AG10803 (cell line): ENCODE results near the gene PPP2R2D.

Experiments used
- DNase-seq: peaks from one replicate; pipeline ENCODE4 v3.0.0; 2010; ENCODE audit warnings: low read depth
- H3K4me3 ChIP-seq: 2 replicates; pipeline ENCODE4 v1.5.1; 2011; ENCODE audit warnings: mild to moderate bottlenecking, low read length, control low read depth
- CTCF ChIP-seq: conservative IDR thresholded peaks from 2 replicates; pipeline ENCODE4 v1.5.1; 2011; ENCODE audit warnings: mild to moderate bottlenecking, low read length, control low read depth, inconsistent platforms

The PPP2R2D gene

GRCh38 chr10:131991726-131992125 is 90.9 kb downstream of the PPP2R2D start:
- no peak overlapping the region for H3K4me3 ChIP-seq
- no peak for DNase-seq
- no peak for TF ChIP-seq CTCF

DNA sequence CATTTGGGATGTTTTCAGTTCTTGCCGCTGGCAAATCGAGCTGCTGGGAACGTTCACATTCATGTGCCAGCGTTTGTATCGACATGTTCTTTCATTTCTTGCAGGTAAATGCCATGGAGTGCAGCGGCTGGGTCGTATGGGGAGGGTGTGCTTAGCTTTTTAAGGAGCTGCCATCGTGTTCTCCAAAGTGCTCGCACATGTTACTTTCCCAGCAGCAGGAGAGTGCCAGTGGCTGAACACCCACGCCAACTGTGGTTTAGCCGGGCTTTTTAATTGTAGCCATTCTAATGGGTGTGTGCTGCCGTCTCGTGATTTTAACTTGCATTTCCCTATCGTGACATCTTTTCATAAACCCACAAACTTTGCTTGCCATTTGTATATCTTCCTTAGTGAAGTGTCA is 92.5 kb downstream of the PPP2R2D start:
- no peak overlapping the region for H3K4me3 ChIP-seq
- TF ChIP-seq CTCF = no peak
- no peak for DNase-seq

- H3K4me3 ChIP-seq = no peak overlapping the region
- DNase-seq = no peak
- no peak for TF ChIP-seq CTCF
Observed at GRCh38 chr10:131994435-131994834, 93.6 kb downstream of the PPP2R2D start.

- H3K4me3 ChIP-seq = no peak overlapping the region
- no peak for TF ChIP-seq CTCF
- no peak for DNase-seq
Observed at GRCh38 chr10:131996466-131997365, 95.9 kb downstream of the PPP2R2D start.

GRCh38 chr10:131997366-131998049 is 96.7 kb downstream of the PPP2R2D start:
- H3K4me3 ChIP-seq = no peak overlapping the region
- peak; percentile 77 for DNase-seq
- TF ChIP-seq CTCF = no peak

DNA sequence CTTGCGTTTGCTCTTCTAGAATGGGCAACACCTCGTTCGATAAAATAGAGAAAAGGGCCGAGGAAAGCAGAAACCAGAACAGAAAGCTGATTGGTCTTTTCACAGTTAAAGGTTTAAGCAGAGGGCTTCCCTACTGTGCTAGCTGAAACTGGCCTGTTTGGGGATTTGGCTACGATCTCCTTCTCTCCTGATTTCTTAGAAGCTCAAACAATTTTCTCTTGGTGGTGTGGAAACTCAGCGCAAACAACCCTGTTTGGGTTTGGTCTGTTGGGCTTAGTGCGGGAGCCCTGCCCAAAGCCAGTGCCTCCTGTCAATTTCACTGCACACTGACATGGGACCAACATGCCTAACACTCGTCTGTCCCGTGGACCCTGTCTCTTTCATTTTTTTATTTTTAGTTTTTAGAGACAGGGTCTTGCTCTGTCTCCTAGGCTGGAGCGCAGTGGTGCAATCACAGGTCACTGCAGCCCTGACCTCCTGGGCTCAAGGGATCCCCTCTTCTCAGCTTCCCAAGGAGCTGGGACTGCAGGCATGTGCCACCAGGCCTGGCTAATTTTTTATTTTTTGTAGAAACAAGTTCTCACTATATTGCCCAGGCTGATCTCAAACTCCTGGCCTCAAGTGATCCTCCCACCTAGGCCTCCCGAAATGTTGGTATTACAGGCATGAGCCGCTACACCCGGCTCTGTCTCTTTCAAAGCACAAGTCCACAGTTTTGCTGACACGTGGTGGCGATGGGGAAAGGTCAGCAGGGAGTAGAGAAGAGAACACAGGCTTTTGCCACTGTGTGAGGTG is 97.4 kb downstream of the PPP2R2D start:
- no peak for TF ChIP-seq CTCF
- DNase-seq = no peak
- H3K4me3 ChIP-seq = no peak overlapping the region
